Endothelial cell of umbilical vein (primary cell): ENCODE data around the gene FOXJ2.

Source experiments
- CTCF ChIP-seq, 2 donors: IDR thresholded peaks; 1 replicate in 1 of 2; 2 replicates in 1 of 2; pipeline ENCODE4 v1.5.1; 2011; ENCODE audit warnings: low read length in 2 of 2, mild to moderate bottlenecking in 2 of 2, moderate library complexity in 2 of 2, control low read depth in 1 of 2, inconsistent platforms in 1 of 2, low read depth in 1 of 2; ENCODE audit not compliant: insufficient read depth in 1 of 2; ENCODE audit errors: extremely low read depth in 1 of 2
- EZH2 ChIP-seq: IDR thresholded peaks from 2 replicates; pipeline ENCODE4 v1.6.1; 2012; ENCODE audit warnings: borderline replicate concordance, low read depth, mild to moderate bottlenecking, moderate library complexity, low read length, inconsistent platforms; ENCODE audit not compliant: severe bottlenecking
- POLR2A ChIP-seq: IDR thresholded peaks from 2 replicates; pipeline ENCODE4 v1.6.1; 2012; ENCODE audit warnings: low read depth, mild to moderate bottlenecking, control low read depth, low read length

- TF ChIP-seq EZH2 (no peak), CTCF (IDR thresholded peaks at IDR 0.05; ENCODE audit: extremely low read depth in 1 of 2, insufficient read depth in 1 of 2, low read depth in 1 of 2, low read length in 2 of 2) (no peak), POLR2A (no peak)
Measured at GRCh38 chr12:8081251-8081920, 48.9 kb downstream of the FOXJ2 start.
